Measurements from ENCODE around the gene IQCE. TPM values are rescaled to one million over a fixed set of nuclear protein-coding genes. Genes with fewer than 3 reads are reported as not detected.

Gene IQCE
- polyA plus RNA-seq, 3 donors = 1.8 to 8.4 (median 3.0) TPM

DNA sequence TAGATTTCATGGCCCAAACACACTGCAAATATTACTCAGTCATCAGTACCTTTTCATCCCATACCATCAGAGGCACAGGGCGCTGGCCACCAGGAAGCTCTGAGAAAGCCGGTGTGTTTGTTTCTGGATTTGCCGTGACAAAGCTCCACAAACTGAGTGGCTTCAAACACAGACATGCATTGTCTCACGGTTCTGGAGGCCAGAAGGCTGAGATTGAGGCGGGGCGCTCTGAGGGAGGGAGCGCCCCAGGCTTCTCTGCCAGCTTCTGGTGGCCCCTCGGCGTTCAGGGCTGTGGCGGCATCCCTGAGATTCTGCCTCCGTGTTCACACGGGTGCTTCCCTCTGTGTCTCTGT lies 69.3 kb downstream of the IQCE start:
- TF ChIP-seq, protein P1, sequence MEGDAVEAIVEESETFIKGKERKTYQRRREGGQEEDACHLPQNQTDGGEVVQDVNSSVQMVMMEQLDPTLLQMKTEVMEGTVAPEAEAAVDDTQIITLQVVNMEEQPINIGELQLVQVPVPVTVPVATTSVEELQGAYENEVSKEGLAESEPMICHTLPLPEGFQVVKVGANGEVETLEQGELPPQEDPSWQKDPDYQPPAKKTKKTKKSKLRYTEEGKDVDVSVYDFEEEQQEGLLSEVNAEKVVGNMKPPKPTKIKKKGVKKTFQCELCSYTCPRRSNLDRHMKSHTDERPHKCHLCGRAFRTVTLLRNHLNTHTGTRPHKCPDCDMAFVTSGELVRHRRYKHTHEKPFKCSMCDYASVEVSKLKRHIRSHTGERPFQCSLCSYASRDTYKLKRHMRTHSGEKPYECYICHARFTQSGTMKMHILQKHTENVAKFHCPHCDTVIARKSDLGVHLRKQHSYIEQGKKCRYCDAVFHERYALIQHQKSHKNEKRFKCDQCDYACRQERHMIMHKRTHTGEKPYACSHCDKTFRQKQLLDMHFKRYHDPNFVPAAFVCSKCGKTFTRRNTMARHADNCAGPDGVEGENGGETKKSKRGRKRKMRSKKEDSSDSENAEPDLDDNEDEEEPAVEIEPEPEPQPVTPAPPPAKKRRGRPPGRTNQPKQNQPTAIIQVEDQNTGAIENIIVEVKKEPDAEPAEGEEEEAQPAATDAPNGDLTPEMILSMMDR (IDR thresholded peaks at IDR 0.05) = no peak
- Mint-ChIP-seq H3K36me3 (peaks cover 0 to under 1% of the 10 kb centered on the region in 2 donors), H3K4me3 (no peak overlapping the region), H3K27me3 (ENCODE audit: low read depth in 3 of 3) (peaks cover 3 to 7% (median 5%) of the 10 kb centered on the region in 3 donors), H3K4me1 (peaks cover 22% of the 10 kb centered on the region), H3K27ac (no peak overlapping the region), H3K9me3 (peaks cover 0 to 4% (median 0%) of the 10 kb centered on the region in 7 donors)
- H3K4me1 ChIP-seq (ENCODE audit: control insufficient read depth in 1 of 2, insufficient read depth in 2 of 2, low read length in 2 of 2) = peaks cover 19 to 23% of the 10 kb centered on the region in 2 donors
- no peak overlapping the region for H2AFZ ChIP-seq (ENCODE audit: insufficient read depth, low read depth, low read length, poor library complexity, severe bottlenecking)
- DNase-seq = no peak
- no peaks in the 10 kb centered on the region for H3K27me3 ChIP-seq (ENCODE audit: control insufficient read depth in 2 of 2, insufficient read depth in 2 of 2, low read length in 2 of 2)
- H3K9ac ChIP-seq (ENCODE audit: insufficient read depth, low read length, poor library complexity, severe bottlenecking) = no peak overlapping the region
- H4K20me1 ChIP-seq (ENCODE audit: insufficient read depth, low read length) = no peaks in the 10 kb centered on the region
- WGBS (ENCODE audit: insufficient coverage) = 89% methylated on average over 9 of the region's 12 CpGs
- no peak overlapping the region for H3K4me2 ChIP-seq (replicated peaks; ENCODE audit: extremely low read depth, low read length, poor library complexity, severe bottlenecking)
- peaks cover 12% of the 10 kb centered on the region for H3K79me2 ChIP-seq (ENCODE audit: insufficient read depth, low read length)
- no peaks in the 10 kb centered on the region for H3K9me3 ChIP-seq (replicated peaks in 1 of 2; ENCODE audit: control insufficient read depth in 1 of 2, insufficient read depth in 1 of 2, low read length in 2 of 2)
- no peak overlapping the region for H3K27ac ChIP-seq (ENCODE audit: low read depth in 1 of 2, low read length in 2 of 2)
- no peaks in the 10 kb centered on the region for H3K36me3 ChIP-seq (replicated peaks in 1 of 2; ENCODE audit: control insufficient read depth in 1 of 2, insufficient read depth in 2 of 2, low read length in 2 of 2)
- no peak overlapping the region for H3K4me3 ChIP-seq (replicated peaks in 1 of 3; ENCODE audit: low read depth in 2 of 3, low read length in 3 of 3)
- intact Hi-C loops (cut with micrococcal nuclease) = no loop called here

DNA sequence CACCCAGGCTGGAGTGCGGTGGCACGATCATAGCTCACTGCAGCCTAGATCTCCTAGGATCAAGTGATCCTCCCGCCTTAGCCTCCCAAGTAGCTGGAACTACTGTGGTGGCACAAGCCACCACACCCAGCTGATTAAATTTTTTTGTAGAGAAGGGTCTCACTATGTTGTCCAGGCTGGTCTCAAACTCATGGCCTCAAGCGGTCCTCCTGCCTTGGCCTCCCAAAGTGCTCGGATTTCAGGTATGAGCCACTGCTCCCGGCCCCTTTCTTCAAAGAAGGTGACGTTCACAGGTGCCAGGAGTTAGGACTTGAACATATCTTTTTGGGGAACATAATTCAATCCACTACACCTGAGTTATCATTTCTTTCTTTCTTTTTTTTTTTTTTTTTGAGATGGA lies 70.1 kb downstream of the IQCE start:
- H3K4me2 ChIP-seq (replicated peaks; ENCODE audit: extremely low read depth, low read length, poor library complexity, severe bottlenecking) = no peak overlapping the region
- H3K4me1 Mint-ChIP-seq = peaks cover 15% of the 10 kb centered on the region
- H3K27ac Mint-ChIP-seq = no peak overlapping the region

More for the DNA sequence above, 70.1 kb downstream of the IQCE start:
- intact Hi-C loops (cut with micrococcal nuclease) = no loop called here
- DNase-seq = no peak
- WGBS (ENCODE audit: insufficient coverage) = 100% methylated on average over 4 of the region's 7 CpGs
- H3K36me3 Mint-ChIP-seq = peaks cover 0 to 2% of the 10 kb centered on the region in 2 donors
- Histone ChIP-seq H2AFZ (ENCODE audit: insufficient read depth, low read depth, low read length, poor library complexity, severe bottlenecking) (no peak overlapping the region), H3K4me1 (ENCODE audit: control insufficient read depth in 1 of 2, insufficient read depth in 2 of 2, low read length in 2 of 2) (peaks cover 17 to 21% of the 10 kb centered on the region in 2 donors), H3K9me3 (replicated peaks in 1 of 2; ENCODE audit: control insufficient read depth in 1 of 2, insufficient read depth in 1 of 2, low read length in 2 of 2) (no peaks in the 10 kb centered on the region), H3K27ac (ENCODE audit: low read depth in 1 of 2, low read length in 2 of 2) (no peak overlapping the region), H3K27me3 (ENCODE audit: control insufficient read depth in 2 of 2, insufficient read depth in 2 of 2, low read length in 2 of 2) (no peaks in the 10 kb centered on the region), H4K20me1 (ENCODE audit: insufficient read depth, low read length) (peaks cover 6% of the 10 kb centered on the region), H3K9ac (ENCODE audit: insufficient read depth, low read length, poor library complexity, severe bottlenecking) (no peak overlapping the region), H3K36me3 (replicated peaks in 1 of 2; ENCODE audit: control insufficient read depth in 1 of 2, insufficient read depth in 2 of 2, low read length in 2 of 2) (no peaks in the 10 kb centered on the region), H3K79me2 (ENCODE audit: insufficient read depth, low read length) (peaks cover 20% of the 10 kb centered on the region), H3K4me3 (replicated peaks in 1 of 3; ENCODE audit: low read depth in 2 of 3, low read length in 3 of 3) (no peak overlapping the region)
- TF ChIP-seq, protein P1 (IDR thresholded peaks at IDR 0.05) = no peak
- H3K4me3 Mint-ChIP-seq = no peak overlapping the region
- H3K27me3 Mint-ChIP-seq (ENCODE audit: low read depth in 3 of 3) = peaks cover 3 to 7% (median 5%) of the 10 kb centered on the region in 3 donors
- H3K9me3 Mint-ChIP-seq = peaks cover 0 to 4% (median 0%) of the 10 kb centered on the region in 7 donors

All from CD14-positive monocyte (primary cell).